Kidney epithelial cell (primary cell): ENCODE measurements around the gene C6orf118. TPM values are rescaled to one million over a fixed set of nuclear protein-coding genes. Genes with fewer than 3 reads are reported as not detected.
A peak's percentile ranks its signal among the peaks of the same experiment; 100 is the strongest.

Source experiments
- DNase-seq: peaks from one replicate; pipeline ENCODE4 v3.0.0-alpha.2; 2010; ENCODE audit warnings: low read depth
- H3K27me3 ChIP-seq: 2 replicates; pipeline ENCODE4 v1.6.0; 2011; ENCODE audit warnings: low read length; ENCODE audit not compliant: control insufficient read depth, insufficient read depth
- H3K36me3 ChIP-seq: 2 replicates; pipeline ENCODE4 v1.5.1; 2011; ENCODE audit warnings: low read length; ENCODE audit not compliant: control insufficient read depth, insufficient read depth
- H3K4me3 ChIP-seq: 2 replicates; pipeline ENCODE4 v1.5.1; 2011; ENCODE audit warnings: low read depth, mild to moderate bottlenecking, control low read depth, low read length
- total RNA-seq: library from RNA; depleted of rRNA; stranded (reverse); fragments of >200 nt; gene quantifications from 2 replicates; pipeline ENCODE4 v1.2.3, GENCODE V29; 2015
- TF ChIP-seq, protein P1 (sequence below): IDR thresholded peaks from 2 replicates; pipeline ENCODE4 v1.5.1; 2011; ENCODE audit warnings: mild to moderate bottlenecking, moderate library complexity, low read length, control low read depth, inconsistent platforms; ENCODE audit not compliant: insufficient read depth, poor library complexity, severe bottlenecking

The C6orf118 gene
- 0.04 and 0.68 TPM in 2 replicates for total RNA-seq

DNA sequence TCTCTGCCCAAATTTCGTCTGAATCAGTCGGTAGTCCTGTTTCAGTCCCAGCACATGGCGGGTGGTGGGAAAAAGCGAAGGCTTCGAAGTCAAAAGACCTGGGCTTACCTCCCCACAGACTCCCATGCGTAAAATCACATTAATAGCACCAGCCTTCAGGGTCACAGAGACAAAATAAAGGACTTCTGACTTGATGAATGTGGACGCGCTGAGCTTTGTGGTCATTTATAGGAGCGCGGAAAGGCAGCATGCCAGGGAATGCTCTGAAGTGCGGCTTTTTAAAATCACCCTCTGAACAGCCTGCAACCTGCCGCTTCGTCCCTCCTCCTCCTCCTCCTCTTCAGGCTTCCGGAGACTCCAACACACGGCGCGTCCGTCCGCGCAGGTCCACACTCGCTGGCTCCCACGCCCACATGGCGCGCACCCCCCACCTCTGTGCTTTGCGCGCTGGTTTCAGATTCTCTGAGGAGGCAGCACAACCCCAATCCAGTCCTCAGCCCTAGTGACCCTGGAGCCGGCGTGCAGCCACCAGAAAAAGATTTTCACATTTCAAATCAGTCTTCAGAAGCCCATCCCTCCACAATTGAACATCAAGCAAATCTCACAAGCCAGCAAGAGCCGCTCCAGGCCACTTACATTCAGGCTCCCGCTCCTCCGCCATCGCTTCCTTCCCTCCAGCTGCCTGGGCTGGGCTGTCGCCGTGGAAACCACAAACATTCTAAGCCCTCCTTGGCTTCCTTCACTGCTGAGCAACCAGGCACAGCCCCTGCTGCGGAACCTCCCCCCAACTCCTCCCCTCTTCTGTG is at the start of gene C6orf118:
C6orf118 (minus strand) TSS at position 680 of the 806 bp plus-strand sequence; CDS start at position 661, 19 bp downstream.
- DNase-seq, result peak; percentile 59
- peak within 1 kb of the TSS; percentile 49 for H3K4me3 ChIP-seq

DNA sequence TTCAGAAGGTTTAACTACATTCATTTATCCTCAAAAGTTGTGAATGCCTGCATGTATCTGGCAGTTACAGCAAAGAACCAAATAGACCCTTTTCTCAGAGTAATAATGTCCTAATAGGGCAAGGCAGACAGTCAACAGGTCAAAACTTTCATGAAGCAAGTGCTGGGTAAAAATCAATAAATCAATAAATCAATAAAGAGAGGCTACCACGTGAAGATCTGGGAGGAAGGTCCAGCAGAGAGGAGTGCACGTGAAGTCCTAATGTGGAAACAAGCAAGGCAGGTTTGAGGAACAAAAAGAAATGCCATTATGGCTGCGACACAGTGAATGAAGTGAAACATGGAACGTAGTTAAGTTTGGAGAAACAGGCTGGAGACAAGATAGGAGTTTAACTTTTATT is 36.3 kb upstream of the C6orf118 start:
- TF ChIP-seq, protein P1, sequence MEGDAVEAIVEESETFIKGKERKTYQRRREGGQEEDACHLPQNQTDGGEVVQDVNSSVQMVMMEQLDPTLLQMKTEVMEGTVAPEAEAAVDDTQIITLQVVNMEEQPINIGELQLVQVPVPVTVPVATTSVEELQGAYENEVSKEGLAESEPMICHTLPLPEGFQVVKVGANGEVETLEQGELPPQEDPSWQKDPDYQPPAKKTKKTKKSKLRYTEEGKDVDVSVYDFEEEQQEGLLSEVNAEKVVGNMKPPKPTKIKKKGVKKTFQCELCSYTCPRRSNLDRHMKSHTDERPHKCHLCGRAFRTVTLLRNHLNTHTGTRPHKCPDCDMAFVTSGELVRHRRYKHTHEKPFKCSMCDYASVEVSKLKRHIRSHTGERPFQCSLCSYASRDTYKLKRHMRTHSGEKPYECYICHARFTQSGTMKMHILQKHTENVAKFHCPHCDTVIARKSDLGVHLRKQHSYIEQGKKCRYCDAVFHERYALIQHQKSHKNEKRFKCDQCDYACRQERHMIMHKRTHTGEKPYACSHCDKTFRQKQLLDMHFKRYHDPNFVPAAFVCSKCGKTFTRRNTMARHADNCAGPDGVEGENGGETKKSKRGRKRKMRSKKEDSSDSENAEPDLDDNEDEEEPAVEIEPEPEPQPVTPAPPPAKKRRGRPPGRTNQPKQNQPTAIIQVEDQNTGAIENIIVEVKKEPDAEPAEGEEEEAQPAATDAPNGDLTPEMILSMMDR, result no peak
- H3K36me3 ChIP-seq, result no peaks in the 10 kb centered on the region
- no peak for DNase-seq
- no peak overlapping the region for H3K4me3 ChIP-seq
- H3K27me3 ChIP-seq, result no peaks in the 10 kb centered on the region

More for the DNA sequence above, at the start of gene C6orf118:
- Histone ChIP-seq H3K27me3 (no peaks in the 10 kb centered on the region), H3K36me3 (no peaks in the 10 kb centered on the region)
- TF ChIP-seq, protein P1, result no peak

DNA sequence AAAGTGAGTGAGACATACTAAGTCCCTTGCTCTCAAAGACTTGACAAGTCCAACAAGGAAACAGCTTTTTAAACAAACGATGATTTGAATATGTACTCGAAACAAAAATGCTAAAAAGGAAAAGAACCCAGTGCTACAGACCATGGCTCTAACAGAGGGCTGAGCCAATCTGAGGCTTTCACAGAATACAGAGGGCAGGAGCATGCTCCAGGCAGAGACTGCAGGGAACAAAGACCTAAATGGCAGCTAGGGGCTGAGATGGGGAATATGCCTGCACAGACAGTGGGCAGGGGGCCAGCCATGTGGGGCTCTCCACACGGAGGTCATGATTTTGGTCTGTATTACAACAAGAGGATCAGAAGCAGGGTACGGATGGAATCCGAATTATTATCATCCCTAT is 31.1 kb upstream of the C6orf118 start:
- TF ChIP-seq, protein P1, result no peak
- no peak for DNase-seq
- Histone ChIP-seq H3K4me3 (no peak overlapping the region), H3K27me3 (no peaks in the 10 kb centered on the region), H3K36me3 (no peaks in the 10 kb centered on the region)

DNA sequence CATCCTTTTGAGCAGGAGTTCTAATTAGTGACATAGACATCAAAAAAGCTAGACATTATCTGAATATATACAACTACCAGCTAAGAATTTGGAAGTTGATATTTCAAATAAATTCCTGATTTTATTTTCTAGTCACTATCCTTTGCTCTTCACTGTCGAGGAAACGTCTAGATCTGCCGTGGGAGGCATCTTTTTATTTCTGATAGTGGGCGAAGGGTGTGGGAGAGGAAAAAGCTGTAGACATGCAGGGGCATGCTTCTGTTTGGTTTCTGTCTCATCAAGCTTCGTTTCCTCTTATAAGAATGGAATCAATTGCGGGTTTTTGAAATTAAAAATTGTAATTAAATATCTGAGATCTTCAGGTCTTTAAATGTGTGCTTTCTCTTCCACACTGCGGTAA is 16.2 kb upstream of the C6orf118 start:
- no peak for DNase-seq
- no peak overlapping the region for H3K4me3 ChIP-seq
- no peaks in the 10 kb centered on the region for H3K36me3 ChIP-seq
- TF ChIP-seq, protein P1, result no peak
- H3K27me3 ChIP-seq, result no peaks in the 10 kb centered on the region

DNA sequence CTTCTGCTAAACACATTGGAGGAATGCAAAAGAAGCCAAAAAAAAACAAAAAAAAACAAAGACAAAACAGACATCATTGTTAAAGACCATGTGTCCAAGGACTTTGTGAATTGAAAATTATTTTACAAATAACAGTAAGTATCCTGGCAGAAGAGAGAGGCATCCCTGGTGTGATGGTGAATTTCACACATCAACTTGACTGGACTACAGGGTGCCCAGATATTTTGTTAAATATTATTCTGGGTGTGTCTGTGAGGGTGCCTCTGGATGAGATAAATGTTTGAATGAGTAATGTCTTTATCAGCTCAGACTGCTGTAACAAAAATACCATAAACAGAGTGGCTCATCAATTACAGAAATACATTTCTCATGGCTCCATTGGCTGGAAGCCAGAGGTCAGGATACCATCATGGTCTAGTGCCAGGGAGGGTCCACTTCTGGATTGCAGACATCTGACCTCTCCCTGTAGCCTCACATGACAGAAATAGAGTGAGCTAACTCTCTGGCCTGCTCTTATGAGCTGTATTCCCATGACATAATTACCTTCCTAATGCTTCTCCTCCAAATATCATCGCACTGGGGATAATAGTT is 12.2 kb upstream of the C6orf118 start:
- no peak for DNase-seq
- no peaks in the 10 kb centered on the region for H3K36me3 ChIP-seq
- H3K4me3 ChIP-seq, result no peak overlapping the region
- TF ChIP-seq, protein P1, result no peak
- no peaks in the 10 kb centered on the region for H3K27me3 ChIP-seq
